ENCODE measurements around the gene THOC6. TPM values are rescaled to one million over a fixed set of nuclear protein-coding genes. Genes with fewer than 3 reads are reported as not detected.

Gene THOC6
- total and polyA plus RNA-seq, 9 of the 15 experiments (the other 6 are each of a cell fraction or from before 2014, with no cell fraction given), result 2.5 to 65.4 (median 42.3) TPM

GRCh38 chr16:3021449-3022207, 2.2 kb upstream of the THOC6 start (continued):
- TF ChIP-seq, protein P1, sequence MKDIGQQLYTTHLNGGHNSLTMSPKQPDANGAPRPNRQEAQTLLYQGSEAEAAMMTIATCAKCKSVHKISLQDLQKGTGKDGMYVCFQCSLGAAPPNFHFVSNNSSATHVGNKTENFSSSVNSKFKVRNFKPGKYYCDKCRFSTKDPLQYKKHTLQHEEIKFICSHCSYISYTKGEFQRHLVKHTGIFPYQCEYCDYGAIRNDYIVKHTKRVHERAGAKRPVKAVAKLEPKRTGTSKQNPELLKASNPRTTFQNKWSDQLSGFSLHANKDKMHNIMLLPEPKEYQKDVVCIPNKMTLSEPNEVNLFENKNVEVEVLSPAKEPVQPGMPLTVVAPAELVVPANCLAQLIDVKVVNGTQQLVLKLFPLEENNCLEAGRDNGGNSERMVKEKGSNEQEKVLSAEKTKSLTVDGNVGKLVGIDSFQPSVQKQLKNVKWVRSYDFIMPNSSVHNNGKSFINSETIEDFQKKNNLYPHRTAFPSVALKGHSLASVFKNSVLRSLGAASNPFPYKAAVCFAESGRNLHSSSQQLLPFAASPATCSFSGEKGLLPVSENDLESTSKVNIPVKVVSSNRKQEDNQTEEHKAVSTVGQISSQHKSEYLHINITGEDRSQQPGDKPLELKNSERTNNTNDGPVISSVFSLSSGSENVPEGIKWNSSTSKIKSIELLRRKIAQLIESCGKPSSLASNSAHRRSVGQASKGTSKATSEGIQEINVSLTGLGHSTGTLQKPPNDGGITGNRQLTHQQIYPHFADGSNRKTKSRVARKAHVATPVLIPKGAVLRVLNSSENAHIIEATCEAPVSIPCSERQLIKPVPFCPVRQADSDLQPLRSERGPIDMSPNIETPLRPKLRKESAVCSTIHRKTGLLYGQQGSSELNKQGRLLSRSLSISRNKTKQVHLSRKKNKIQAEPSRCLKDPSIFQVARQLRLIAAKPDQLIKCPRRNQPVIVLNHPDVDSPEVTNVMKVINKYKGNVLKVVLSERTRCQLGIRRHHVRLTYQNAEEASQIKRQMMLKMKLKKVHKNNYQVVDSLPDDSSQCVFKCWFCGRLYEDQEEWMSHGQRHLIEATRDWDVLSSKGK (CRISPR knock-in tag; IDR thresholded peaks at IDR 0.05), result no peak
- TF ChIP-seq ETS2 (tag; IDR thresholded peaks at IDR 0.05; ENCODE audit: borderline replicate concordance, poor library complexity, severe bottlenecking), result no peak
- TF ChIP-seq MTA1 (IDR thresholded peaks at IDR 0.05; ENCODE audit: borderline replicate concordance), result no peak

DNA sequence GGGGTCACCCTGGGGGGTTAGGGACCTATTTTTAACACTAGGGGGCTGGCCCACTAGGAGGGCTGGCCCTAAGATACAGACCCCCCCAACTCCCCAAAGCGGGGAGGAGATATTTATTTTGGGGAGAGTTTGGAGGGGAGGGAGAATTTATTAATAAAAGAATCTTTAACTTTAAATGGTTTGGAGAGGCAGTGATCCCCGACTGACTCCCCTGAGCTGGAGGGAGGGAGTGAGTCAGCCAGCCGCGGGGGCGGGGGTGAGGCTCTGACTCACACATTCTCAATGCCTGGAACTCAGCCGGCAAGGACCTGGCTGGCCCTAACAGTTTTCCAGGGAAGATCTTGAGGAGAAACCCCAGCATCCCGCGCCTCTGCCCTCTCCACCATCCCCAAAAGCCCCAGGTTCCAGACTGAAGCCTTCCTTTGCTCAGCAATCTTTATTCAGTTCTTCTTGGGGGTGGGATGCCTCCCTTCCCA, 1.6 kb upstream of the THOC6 start:
- H3K79me2 ChIP-seq (ENCODE audit: control insufficient read depth, insufficient read depth, low read length), result peaks cover 42% of the 10 kb centered on the region
- ATAC-seq, result peak; percentile 67
- POLR2A ChIA-PET, result interaction anchor here (0.6 to 2.7 kb wide), 9 partner anchors 9 to 554 kb away, joined by 3 to 13 read pairs (median 3); partner anchors contain the start of gene FLYWCH1
- H3K9me3 ChIP-seq (replicated peaks; ENCODE audit: control insufficient read depth, insufficient read depth, low read depth, low read length), result no peaks in the 10 kb centered on the region
- H3K27me3 ChIP-seq (ENCODE audit: control insufficient read depth in 2 of 2, insufficient read depth in 2 of 2, low read length in 2 of 2), result no peaks in the 10 kb centered on the region
- peaks cover 29 to 87% of the 10 kb centered on the region in 2 experiments for H3K4me1 ChIP-seq (replicated peaks in 1 of 2; ENCODE audit: control insufficient read depth in 2 of 2, insufficient read depth in 2 of 2, low read length in 2 of 2)
- H4K20me1 ChIP-seq (replicated peaks; ENCODE audit: control insufficient read depth, insufficient read depth, low read length), result peaks cover 28% of the 10 kb centered on the region
- DNase-seq (ENCODE audit: extremely low read depth in 1 of 4, low spot score in 3 of 4), result peak; percentile 50 to 92 (median 67)
- peak overlapping the region; percentile 82 for H3K4me3 ChIP-seq
- peak overlapping the region; percentile 90 for H3K27ac ChIP-seq (ENCODE audit: extremely low read depth, low read depth, low read length)
- peaks cover 36% of the 10 kb centered on the region; the same call in 2 of the 3 replicates for H3K36me3 ChIP-seq (ENCODE audit: control insufficient read depth, insufficient read depth, low read length)
- intact Hi-C loops (cut with micrococcal nuclease), result loop anchor here (10.0 kb wide), 1 partner anchor 57 kb away; the partner anchor contains the start of genes KREMEN2 and PAQR4
- peak overlapping the region; percentile 88 to 95 for H3K9ac ChIP-seq (ENCODE audit: insufficient read depth in 1 of 2, low read depth in 2 of 2, low read length in 2 of 2)
- under 1% methylated on average over 8 of the region's 8 CpGs for WGBS (ENCODE audit: insufficient coverage, low coverage, missing lambda C conversion rate)
- no peak overlapping the region for H2AFZ ChIP-seq (ENCODE audit: low read depth, low read length)
- FAIRE-seq, result peak; percentile 93
- CTCF ChIA-PET (ENCODE audit: low intra/inter-chr PET ratio), result no interaction called here
- no TSS peak for BruUV-seq (replicated peaks)
- peaks cover 2% of the 10 kb centered on the region for H3K9me1 ChIP-seq (ENCODE audit: control insufficient read depth, insufficient read depth, low read length)
- in situ Hi-C loops (cut with MboI), result no loop called here
- H3K4me2 ChIP-seq (ENCODE audit: insufficient read depth, low read length), result peak overlapping the region; percentile 83
- TF ChIP-seq, protein P2, sequence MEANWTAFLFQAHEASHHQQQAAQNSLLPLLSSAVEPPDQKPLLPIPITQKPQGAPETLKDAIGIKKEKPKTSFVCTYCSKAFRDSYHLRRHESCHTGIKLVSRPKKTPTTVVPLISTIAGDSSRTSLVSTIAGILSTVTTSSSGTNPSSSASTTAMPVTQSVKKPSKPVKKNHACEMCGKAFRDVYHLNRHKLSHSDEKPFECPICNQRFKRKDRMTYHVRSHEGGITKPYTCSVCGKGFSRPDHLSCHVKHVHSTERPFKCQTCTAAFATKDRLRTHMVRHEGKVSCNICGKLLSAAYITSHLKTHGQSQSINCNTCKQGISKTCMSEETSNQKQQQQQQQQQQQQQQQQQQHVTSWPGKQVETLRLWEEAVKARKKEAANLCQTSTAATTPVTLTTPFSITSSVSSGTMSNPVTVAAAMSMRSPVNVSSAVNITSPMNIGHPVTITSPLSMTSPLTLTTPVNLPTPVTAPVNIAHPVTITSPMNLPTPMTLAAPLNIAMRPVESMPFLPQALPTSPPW (CRISPR knock-in tag; IDR thresholded peaks at IDR 0.05), result peak; percentile 82
- TF ChIP-seq MAZ (CRISPR knock-in tag; conservative IDR thresholded peaks at IDR 0.05 in 1 of 2, IDR thresholded peaks at IDR 0.05 in 1 of 2) (peak; percentile 19 to 92; a peak in 2 of 4 replicates), ERF (CRISPR knock-in tag; IDR thresholded peaks at IDR 0.05) (no peak), ZNF165 (CRISPR knock-in tag; IDR thresholded peaks at IDR 0.05; ENCODE audit: borderline replicate concordance) (no peak), CTCF (IDR thresholded peaks at IDR 0.05 in 2 of 3, conservative IDR thresholded peaks at IDR 0.05 in 1 of 3; ENCODE audit: insufficient read depth in 2 of 3, low read depth in 1 of 3, low read length in 3 of 3) (no peak), TEAD4 (IDR thresholded peaks at IDR 0.05; ENCODE audit: low read length) (peak; percentile 66), TEAD4 (CRISPR knock-in tag; IDR thresholded peaks at IDR 0.05; ENCODE audit: borderline replicate concordance) (no peak), ZNF134 (CRISPR knock-in tag; conservative IDR thresholded peaks at IDR 0.05) (no peak)

Data from K562 (cell line).